ENCODE results near the gene ANKRD62.
"Not testable (repeated sequence)": the region's sequence is repeated elsewhere in the genome, so short reads cannot be mapped to it uniquely, and the experiment has no call there.

The ANKRD62 gene

GRCh38 chr18:12076424-12077140 lies 17.1 kb upstream of the ANKRD62 start:
- DNase-seq (ENCODE audit: low spot score in 2 of 2) (no peak), ATAC-seq (ENCODE audit: low read depth) (peak; percentile 91)
- peak overlapping the region; percentile 77 for H3K4me3 Mint-ChIP-seq
- H3K27me3 Mint-ChIP-seq, result no peaks in the 10 kb centered on the region
- no peak overlapping the region for H3K27ac Mint-ChIP-seq
- H3K36me3 Mint-ChIP-seq, result no peaks in the 10 kb centered on the region
- no peaks in the 10 kb centered on the region for H3K4me1 Mint-ChIP-seq
- no peaks in the 10 kb centered on the region for H3K9me3 Mint-ChIP-seq

- ATAC-seq (ENCODE audit: low read depth); H3K4me3 Mint-ChIP-seq; H3K9me3 Mint-ChIP-seq; H3K4me1 Mint-ChIP-seq; H3K36me3 Mint-ChIP-seq; H3K27me3 Mint-ChIP-seq; DNase-seq (ENCODE audit: low spot score in 2 of 2); H3K27ac Mint-ChIP-seq: not testable (repeated sequence)
Measured at GRCh38 chr18:12077994-12078393, 15.6 kb upstream of the ANKRD62 start.

GRCh38 chr18:12079491-12080237 lies 14.0 kb upstream of the ANKRD62 start:
- no peak overlapping the region for H3K4me3 Mint-ChIP-seq
- ATAC-seq (ENCODE audit: low read depth) (no peak), DNase-seq (ENCODE audit: low spot score in 2 of 2) (no peak)
- no peaks in the 10 kb centered on the region for H3K9me3 Mint-ChIP-seq
- H3K27me3 Mint-ChIP-seq, result no peaks in the 10 kb centered on the region
- H3K4me1 Mint-ChIP-seq, result no peaks in the 10 kb centered on the region
- H3K27ac Mint-ChIP-seq, result no peak overlapping the region
- no peaks in the 10 kb centered on the region for H3K36me3 Mint-ChIP-seq

GRCh38 chr18:12085136-12085535 lies 8.5 kb upstream of the ANKRD62 start:
- Mint-ChIP-seq H3K4me3 (no peak overlapping the region), H3K4me1 (no peaks in the 10 kb centered on the region), H3K27ac (no peak overlapping the region), H3K9me3 (no peaks in the 10 kb centered on the region), H3K27me3 (peaks cover 12% of the 10 kb centered on the region), H3K36me3 (no peaks in the 10 kb centered on the region)
- DNase-seq (ENCODE audit: low spot score in 2 of 2) (no peak), ATAC-seq (ENCODE audit: low read depth) (no peak)

- ATAC-seq (ENCODE audit: low read depth) (no peak), DNase-seq (ENCODE audit: low spot score in 2 of 2) (no peak)
- H3K9me3 Mint-ChIP-seq, result no peaks in the 10 kb centered on the region
- H3K4me3 Mint-ChIP-seq, result no peak overlapping the region
- no peaks in the 10 kb centered on the region for H3K4me1 Mint-ChIP-seq
- H3K36me3 Mint-ChIP-seq, result no peaks in the 10 kb centered on the region
- H3K27ac Mint-ChIP-seq, result no peak overlapping the region
- peaks cover 12% of the 10 kb centered on the region for H3K27me3 Mint-ChIP-seq
Measured at GRCh38 chr18:12085786-12086185, 7.9 kb upstream of the ANKRD62 start.

GRCh38 chr18:12086249-12086648 lies 7.4 kb upstream of the ANKRD62 start:
- Mint-ChIP-seq H3K4me3 (no peak overlapping the region), H3K4me1 (no peaks in the 10 kb centered on the region), H3K27me3 (peaks cover 12% of the 10 kb centered on the region), H3K27ac (no peak overlapping the region), H3K9me3 (no peaks in the 10 kb centered on the region), H3K36me3 (no peaks in the 10 kb centered on the region)
- ATAC-seq (ENCODE audit: low read depth) (no peak), DNase-seq (ENCODE audit: low spot score in 2 of 2) (no peak)

GRCh38 chr18:12086677-12087470 lies 6.8 kb upstream of the ANKRD62 start:
- Mint-ChIP-seq H3K27ac (no peak overlapping the region), H3K4me3 (no peak overlapping the region), H3K36me3 (no peaks in the 10 kb centered on the region), H3K9me3 (no peaks in the 10 kb centered on the region), H3K27me3 (peaks cover 13% of the 10 kb centered on the region), H3K4me1 (no peaks in the 10 kb centered on the region)
- DNase-seq (ENCODE audit: low spot score in 2 of 2) (no peak), ATAC-seq (ENCODE audit: low read depth) (no peak)

- no peaks in the 10 kb centered on the region for H3K9me3 Mint-ChIP-seq
- no peaks in the 10 kb centered on the region for H3K36me3 Mint-ChIP-seq
- H3K4me3 Mint-ChIP-seq, result no peak overlapping the region
- no peaks in the 10 kb centered on the region for H3K4me1 Mint-ChIP-seq
- ATAC-seq (ENCODE audit: low read depth), result no peak
- H3K27ac Mint-ChIP-seq, result no peak overlapping the region
- peaks cover 14% of the 10 kb centered on the region for H3K27me3 Mint-ChIP-seq
- DNase-seq (ENCODE audit: low spot score in 2 of 2), result no peak
Measured at GRCh38 chr18:12087471-12088025, 6.1 kb upstream of the ANKRD62 start.

GRCh38 chr18:12088096-12088495 lies 5.5 kb upstream of the ANKRD62 start:
- H3K4me1 Mint-ChIP-seq, result no peaks in the 10 kb centered on the region

GRCh38 chr18:12088731-12089375 lies 4.8 kb upstream of the ANKRD62 start:
- Mint-ChIP-seq H3K9me3 (no peaks in the 10 kb centered on the region), H3K36me3 (no peaks in the 10 kb centered on the region), H3K4me3 (no peak overlapping the region), H3K27me3 (peaks cover 18% of the 10 kb centered on the region), H3K27ac (no peak overlapping the region), H3K4me1 (no peaks in the 10 kb centered on the region)
- DNase-seq (ENCODE audit: low spot score in 2 of 2), result no peak
- ATAC-seq (ENCODE audit: low read depth), result no peak

More at GRCh38 chr18:12088096-12088495, 5.5 kb upstream of the ANKRD62 start:
- H3K27ac Mint-ChIP-seq, result no peak overlapping the region
- peaks cover 18% of the 10 kb centered on the region for H3K27me3 Mint-ChIP-seq
- no peaks in the 10 kb centered on the region for H3K9me3 Mint-ChIP-seq
- ATAC-seq (ENCODE audit: low read depth) (no peak), DNase-seq (ENCODE audit: low spot score in 2 of 2) (no peak)
- no peaks in the 10 kb centered on the region for H3K36me3 Mint-ChIP-seq
- no peak overlapping the region for H3K4me3 Mint-ChIP-seq

GRCh38 chr18:12091538-12092141 lies 2.0 kb upstream of the ANKRD62 start:
- H3K4me1 Mint-ChIP-seq, result no peaks in the 10 kb centered on the region
- no peaks in the 10 kb centered on the region for H3K36me3 Mint-ChIP-seq
- peaks cover 20% of the 10 kb centered on the region for H3K27me3 Mint-ChIP-seq
- DNase-seq (ENCODE audit: low spot score in 2 of 2) (no peak), ATAC-seq (ENCODE audit: low read depth) (no peak)
- H3K27ac Mint-ChIP-seq, result no peak overlapping the region
- H3K9me3 Mint-ChIP-seq, result no peaks in the 10 kb centered on the region
- H3K4me3 Mint-ChIP-seq, result no peak overlapping the region

- ATAC-seq (ENCODE audit: low read depth) (no peak), DNase-seq (ENCODE audit: low spot score in 2 of 2) (no peak)
- no peaks in the 10 kb centered on the region for H3K9me3 Mint-ChIP-seq
- H3K4me1 Mint-ChIP-seq, result no peaks in the 10 kb centered on the region
- peaks cover 17% of the 10 kb centered on the region for H3K27me3 Mint-ChIP-seq
- no peaks in the 10 kb centered on the region for H3K36me3 Mint-ChIP-seq
- H3K27ac Mint-ChIP-seq, result no peak overlapping the region
- H3K4me3 Mint-ChIP-seq, result no peak overlapping the region
Measured at GRCh38 chr18:12092398-12093229, 1.0 kb upstream of the ANKRD62 start.

- Mint-ChIP-seq H3K9me3 (no peaks in the 10 kb centered on the region), H3K27ac (no peak overlapping the region), H3K36me3 (no peaks in the 10 kb centered on the region), H3K4me3 (no peak overlapping the region), H3K4me1 (no peaks in the 10 kb centered on the region), H3K27me3 (peaks cover 2% of the 10 kb centered on the region)
- DNase-seq (ENCODE audit: low spot score in 2 of 2), result no peak
- ATAC-seq (ENCODE audit: low read depth), result no peak
Measured at GRCh38 chr18:12098374-12098773, 4.7 kb downstream of the ANKRD62 start.

Measured in memory B cell (primary cell).